AG04449 (cell line): ENCODE results near the gene COL11A1.

ENCODE experiments used
- CTCF ChIA-PET: fragments of 350-600 bp; formaldehyde crosslinking; extraction: SDS; loops from one replicate; lab custom pipeline; 2021; ENCODE audit warnings: antibody characterized with exemption; lab: Yijun Ruan, JAX
- POLR2A ChIA-PET: fragments of 400-600, 350-600 bp; formaldehyde crosslinking; extraction: SDS; loops from one replicate; lab custom pipeline; 2020; ENCODE audit warnings: antibody characterized with exemption, inconsistent platforms; lab: Yijun Ruan, JAX
- DNase-seq: peaks from one replicate; pipeline ENCODE4 v3.0.0-alpha.2; 2010; ENCODE audit warnings: low read depth, low spot score
- H3K4me3 ChIP-seq: 2 replicates; pipeline ENCODE4 v1.5.1; 2011; ENCODE audit warnings: low read depth, mild to moderate bottlenecking, control low read depth, low read length
- TF ChIP-seq, protein P1 (sequence below): IDR thresholded peaks from one replicate; pipeline ENCODE4 v1.5.1; 2011; ENCODE audit warnings: mild to moderate bottlenecking, moderate library complexity, low read length, control low read depth, inconsistent platforms; ENCODE audit not compliant: insufficient read depth; ENCODE audit errors: missing control alignments

COL11A1 gene

DNA sequence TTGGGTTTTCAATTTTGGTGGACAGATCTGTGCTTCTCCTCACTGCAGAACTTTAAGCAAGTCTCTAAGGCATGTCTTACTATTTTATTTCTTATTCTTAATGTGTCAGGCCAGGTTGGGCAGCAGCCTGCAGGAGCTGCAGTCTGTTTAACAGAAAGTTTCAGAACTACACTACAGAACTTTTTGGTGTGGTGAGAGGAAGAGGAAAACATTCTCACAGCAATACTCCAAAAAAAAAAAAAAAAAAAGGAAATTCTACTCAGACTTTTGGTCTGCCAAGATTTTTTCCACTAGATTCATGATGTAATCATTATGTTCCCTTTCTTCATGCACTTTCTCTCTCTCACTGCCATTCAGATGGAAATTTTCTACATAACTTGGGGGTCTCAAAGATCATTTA is 255.2 kb downstream of the COL11A1 start:
- CTCF ChIA-PET = interaction anchor here (0.6 to 2.1 kb wide), 4 partner anchors 16 to 43 kb away, joined by 3 to 8 read pairs (median 4); no protein-coding TSS in a partner anchor
- no peak for DNase-seq
- no peak overlapping the region for H3K4me3 ChIP-seq
- POLR2A ChIA-PET = no interaction called here
- TF ChIP-seq, protein P1, sequence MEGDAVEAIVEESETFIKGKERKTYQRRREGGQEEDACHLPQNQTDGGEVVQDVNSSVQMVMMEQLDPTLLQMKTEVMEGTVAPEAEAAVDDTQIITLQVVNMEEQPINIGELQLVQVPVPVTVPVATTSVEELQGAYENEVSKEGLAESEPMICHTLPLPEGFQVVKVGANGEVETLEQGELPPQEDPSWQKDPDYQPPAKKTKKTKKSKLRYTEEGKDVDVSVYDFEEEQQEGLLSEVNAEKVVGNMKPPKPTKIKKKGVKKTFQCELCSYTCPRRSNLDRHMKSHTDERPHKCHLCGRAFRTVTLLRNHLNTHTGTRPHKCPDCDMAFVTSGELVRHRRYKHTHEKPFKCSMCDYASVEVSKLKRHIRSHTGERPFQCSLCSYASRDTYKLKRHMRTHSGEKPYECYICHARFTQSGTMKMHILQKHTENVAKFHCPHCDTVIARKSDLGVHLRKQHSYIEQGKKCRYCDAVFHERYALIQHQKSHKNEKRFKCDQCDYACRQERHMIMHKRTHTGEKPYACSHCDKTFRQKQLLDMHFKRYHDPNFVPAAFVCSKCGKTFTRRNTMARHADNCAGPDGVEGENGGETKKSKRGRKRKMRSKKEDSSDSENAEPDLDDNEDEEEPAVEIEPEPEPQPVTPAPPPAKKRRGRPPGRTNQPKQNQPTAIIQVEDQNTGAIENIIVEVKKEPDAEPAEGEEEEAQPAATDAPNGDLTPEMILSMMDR = no peak

DNA sequence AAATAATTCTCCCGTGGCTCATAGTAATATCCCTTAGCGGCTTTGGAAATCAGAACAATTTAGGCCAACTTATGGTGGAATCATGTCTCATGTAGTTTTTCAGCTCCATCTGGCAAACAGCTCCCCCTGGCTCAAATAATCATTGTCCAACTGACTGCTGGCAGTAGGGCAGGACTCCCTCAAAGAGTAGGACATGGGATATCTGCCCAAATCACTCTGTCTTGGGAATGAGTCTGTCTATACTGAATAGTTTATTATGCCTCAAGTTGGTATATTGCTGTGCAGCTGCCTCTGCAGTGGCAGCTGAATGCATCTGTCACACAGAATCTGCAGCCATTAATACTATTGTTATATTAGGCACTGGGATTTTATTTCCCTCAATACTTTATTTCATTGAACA is 255.7 kb downstream of the COL11A1 start:
- ChIA-PET CTCF (interaction anchor here (0.6 to 2.1 kb wide), 5 partner anchors 15 to 1332 kb away, joined by 3 to 8 read pairs (median 4); no protein-coding TSS in a partner anchor), POLR2A (no interaction called here)
- DNase-seq = no peak
- H3K4me3 ChIP-seq = no peak overlapping the region
- TF ChIP-seq, protein P1 = peak; percentile 26

DNA sequence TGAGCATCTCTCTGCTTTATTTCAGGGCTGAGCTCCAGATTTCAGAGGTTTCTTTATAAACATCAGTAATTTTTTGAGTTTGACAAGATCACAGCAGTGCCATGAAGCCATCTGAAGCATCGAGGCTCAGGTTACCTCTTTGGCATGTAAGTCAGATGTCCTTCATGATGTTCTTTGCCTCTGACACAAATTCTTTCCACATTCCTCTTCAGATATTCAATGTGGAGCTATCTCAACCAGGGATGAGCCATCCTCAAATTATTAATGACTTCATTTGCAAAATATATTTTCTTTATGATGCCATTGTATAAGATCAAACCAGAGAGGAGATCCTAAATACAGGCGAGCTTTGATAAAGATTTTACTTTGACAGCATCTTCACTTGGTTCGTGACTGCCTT is 256.7 kb downstream of the COL11A1 start:
- DNase-seq = peak; percentile 37
- no peak overlapping the region for H3K4me3 ChIP-seq
- TF ChIP-seq, protein P1 = no peak
- CTCF ChIA-PET = interaction anchor here (1.0 to 2.1 kb wide), 3 partner anchors 27 to 1331 kb away, joined by 3 to 8 read pairs (median 4); no protein-coding TSS in a partner anchor
- POLR2A ChIA-PET = interaction anchor here (0.6 to 0.9 kb wide), 4 partner anchors 14 to 945 kb away, joined by 3 to 4 read pairs (median 3); no protein-coding TSS in a partner anchor

DNA sequence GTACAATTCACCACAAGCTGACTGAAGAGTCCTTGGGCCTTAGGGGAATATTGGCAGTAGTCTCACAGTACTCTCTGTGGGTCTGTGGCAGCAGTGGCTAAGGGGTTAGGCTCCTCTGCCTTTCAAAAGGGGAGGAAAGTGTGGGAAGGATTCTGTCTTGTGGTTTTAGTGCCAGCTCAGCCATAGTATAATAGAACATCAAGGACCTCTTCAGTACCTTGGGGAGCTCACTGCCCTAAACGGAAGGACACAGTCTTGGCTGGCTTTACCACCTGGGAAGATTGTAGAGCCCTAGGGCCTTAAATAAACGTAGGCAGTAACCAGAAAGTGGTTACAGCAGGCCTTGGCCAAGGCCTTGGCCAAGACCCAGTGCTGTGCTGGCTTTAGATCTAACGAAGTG is 265.7 kb downstream of the COL11A1 start:
- CTCF ChIA-PET = no interaction called here
- POLR2A ChIA-PET = no interaction called here
- DNase-seq = no peak
- TF ChIP-seq, protein P1 = no peak
- H3K4me3 ChIP-seq = no peak overlapping the region

DNA sequence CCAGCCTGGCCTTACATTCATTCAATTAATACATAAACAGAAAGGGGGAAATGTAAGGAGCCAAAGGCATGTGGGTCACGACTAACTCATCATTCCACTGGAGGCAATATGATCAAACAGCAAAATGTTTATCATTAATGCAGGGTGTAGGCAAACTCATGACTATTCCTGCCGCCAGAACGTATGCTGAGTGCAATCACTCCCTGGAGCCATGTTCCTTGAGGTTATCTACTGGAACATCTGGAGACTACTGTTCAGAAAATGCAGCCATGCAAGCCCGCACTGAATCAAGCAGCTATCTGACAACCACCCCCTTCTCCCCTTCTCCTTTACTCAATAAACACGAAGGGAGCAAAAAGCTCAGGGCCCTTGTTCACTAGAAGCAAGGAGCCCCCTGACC is 267.6 kb downstream of the COL11A1 start:
- H3K4me3 ChIP-seq = no peak overlapping the region
- POLR2A ChIA-PET = no interaction called here
- TF ChIP-seq, protein P1 = no peak
- DNase-seq = no peak
- CTCF ChIA-PET = no interaction called here

DNA sequence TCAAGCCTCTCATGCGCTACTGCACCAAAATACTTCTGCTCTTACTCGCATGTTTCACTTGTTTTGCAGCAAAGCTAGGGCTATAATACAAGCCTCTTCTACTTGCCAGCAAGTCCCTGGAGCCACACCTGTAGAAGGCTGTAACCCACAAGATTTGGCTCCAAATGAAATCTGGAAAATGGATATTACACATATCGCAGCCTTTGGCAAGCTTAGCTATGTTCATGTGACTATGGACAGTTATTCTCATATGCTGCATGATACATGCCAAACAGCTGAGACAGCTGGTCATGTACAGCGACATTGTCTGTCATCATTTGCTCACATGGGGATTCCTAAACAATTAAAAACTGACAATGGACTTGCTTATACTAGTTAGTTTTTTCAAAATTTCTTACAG is 270.3 kb downstream of the COL11A1 start:
- TF ChIP-seq, protein P1 = no peak
- CTCF ChIA-PET = interaction anchor here (1.7 kb wide), 1 partner anchor 15 kb away, joined by 5 read pairs; no protein-coding TSS in a partner anchor
- POLR2A ChIA-PET = interaction anchor here (0.6 kb wide), 1 partner anchor 14 kb away, joined by 3 read pairs; no protein-coding TSS in a partner anchor
- DNase-seq = no peak
- no peak overlapping the region for H3K4me3 ChIP-seq
